ENCODE data around the gene OR10AD1.

GRCh38 chr12:48201516-48201915 lies 1.6 kb downstream of the OR10AD1 start:
- TF ChIP-seq, protein P1, sequence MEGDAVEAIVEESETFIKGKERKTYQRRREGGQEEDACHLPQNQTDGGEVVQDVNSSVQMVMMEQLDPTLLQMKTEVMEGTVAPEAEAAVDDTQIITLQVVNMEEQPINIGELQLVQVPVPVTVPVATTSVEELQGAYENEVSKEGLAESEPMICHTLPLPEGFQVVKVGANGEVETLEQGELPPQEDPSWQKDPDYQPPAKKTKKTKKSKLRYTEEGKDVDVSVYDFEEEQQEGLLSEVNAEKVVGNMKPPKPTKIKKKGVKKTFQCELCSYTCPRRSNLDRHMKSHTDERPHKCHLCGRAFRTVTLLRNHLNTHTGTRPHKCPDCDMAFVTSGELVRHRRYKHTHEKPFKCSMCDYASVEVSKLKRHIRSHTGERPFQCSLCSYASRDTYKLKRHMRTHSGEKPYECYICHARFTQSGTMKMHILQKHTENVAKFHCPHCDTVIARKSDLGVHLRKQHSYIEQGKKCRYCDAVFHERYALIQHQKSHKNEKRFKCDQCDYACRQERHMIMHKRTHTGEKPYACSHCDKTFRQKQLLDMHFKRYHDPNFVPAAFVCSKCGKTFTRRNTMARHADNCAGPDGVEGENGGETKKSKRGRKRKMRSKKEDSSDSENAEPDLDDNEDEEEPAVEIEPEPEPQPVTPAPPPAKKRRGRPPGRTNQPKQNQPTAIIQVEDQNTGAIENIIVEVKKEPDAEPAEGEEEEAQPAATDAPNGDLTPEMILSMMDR (IDR thresholded peaks at IDR 0.05), result no peak
- TF ChIP-seq POLR2A (IDR thresholded peaks at IDR 0.05), result no peak
